ENCODE results near the gene C2CD5.

DNA sequence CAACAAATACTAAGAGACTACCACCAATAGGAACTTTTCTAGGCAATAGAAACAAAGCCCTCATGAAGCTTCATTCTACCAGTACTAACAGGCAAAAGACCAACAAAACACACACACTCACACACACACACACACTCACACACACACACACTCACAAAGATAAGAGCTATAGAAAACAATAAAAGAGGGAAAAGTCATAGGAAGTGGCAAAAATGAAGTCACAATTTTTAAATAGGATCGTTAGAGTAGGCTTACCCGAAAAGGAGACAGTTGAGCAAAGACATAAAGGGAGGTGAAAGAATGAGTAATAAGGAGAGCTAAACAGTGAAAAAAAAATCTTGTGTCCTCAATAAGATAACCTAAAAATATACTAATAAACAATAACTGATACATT, 66.5 kb downstream of the C2CD5 start:
- TF ChIP-seq POLR2A (IDR thresholded peaks at IDR 0.05) (no peak), POLR2AphosphoS5 (IDR thresholded peaks at IDR 0.05) (no peak)
- TF ChIP-seq, protein P1, sequence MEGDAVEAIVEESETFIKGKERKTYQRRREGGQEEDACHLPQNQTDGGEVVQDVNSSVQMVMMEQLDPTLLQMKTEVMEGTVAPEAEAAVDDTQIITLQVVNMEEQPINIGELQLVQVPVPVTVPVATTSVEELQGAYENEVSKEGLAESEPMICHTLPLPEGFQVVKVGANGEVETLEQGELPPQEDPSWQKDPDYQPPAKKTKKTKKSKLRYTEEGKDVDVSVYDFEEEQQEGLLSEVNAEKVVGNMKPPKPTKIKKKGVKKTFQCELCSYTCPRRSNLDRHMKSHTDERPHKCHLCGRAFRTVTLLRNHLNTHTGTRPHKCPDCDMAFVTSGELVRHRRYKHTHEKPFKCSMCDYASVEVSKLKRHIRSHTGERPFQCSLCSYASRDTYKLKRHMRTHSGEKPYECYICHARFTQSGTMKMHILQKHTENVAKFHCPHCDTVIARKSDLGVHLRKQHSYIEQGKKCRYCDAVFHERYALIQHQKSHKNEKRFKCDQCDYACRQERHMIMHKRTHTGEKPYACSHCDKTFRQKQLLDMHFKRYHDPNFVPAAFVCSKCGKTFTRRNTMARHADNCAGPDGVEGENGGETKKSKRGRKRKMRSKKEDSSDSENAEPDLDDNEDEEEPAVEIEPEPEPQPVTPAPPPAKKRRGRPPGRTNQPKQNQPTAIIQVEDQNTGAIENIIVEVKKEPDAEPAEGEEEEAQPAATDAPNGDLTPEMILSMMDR (IDR thresholded peaks at IDR 0.05) = no peak

Data from transverse colon (tissue), 4 donors.